ENCODE data around the gene MREG. TPM values are rescaled to one million over a fixed set of nuclear protein-coding genes. Genes with fewer than 3 reads are reported as not detected.

The MREG gene
- total and polyA plus RNA-seq, 2 experiments from 2014 or later = 19.4 to 25.3 TPM

DNA sequence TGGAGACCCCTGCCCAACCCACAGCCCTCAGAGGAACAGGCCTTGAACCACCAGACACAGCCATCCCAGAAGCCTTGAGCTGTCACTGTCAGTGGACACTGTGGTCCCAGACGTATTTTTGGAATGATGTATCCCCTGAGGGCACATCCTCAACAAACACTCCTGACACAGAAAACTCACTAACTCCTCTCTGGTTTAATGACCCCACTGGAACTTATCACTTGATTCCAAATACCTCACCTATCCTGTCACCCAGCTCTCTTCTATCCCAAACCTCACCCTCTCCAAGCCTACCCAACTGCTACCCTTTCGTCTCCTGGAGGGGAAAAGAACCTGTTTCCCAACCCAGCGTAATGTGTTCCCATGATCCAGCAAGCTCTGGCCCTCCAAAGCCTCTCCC, 111.6 kb downstream of the MREG start:
- Histone ChIP-seq H3K4me3 (no peak overlapping the region), H3K4me1 (ENCODE audit: insufficient read depth) (0 out of 2 replicates have a peak, but pooled peaks cover 4% of the 10 kb centered on the region), H3K9me2 (ENCODE audit: insufficient read depth) (peaks cover 13% of the 10 kb centered on the region; the same call in 1 of the 2 replicates), H3K27me3 (ENCODE audit: insufficient read depth) (no peaks in the 10 kb centered on the region), H3K79me2 (replicated peaks; ENCODE audit: insufficient read depth) (no peaks in the 10 kb centered on the region), H3K27ac (ENCODE audit: low read depth) (no peak overlapping the region), H3K36me3 (ENCODE audit: insufficient read depth) (no peaks in the 10 kb centered on the region), H2AFZ (no peak overlapping the region), H4K20me1 (replicated peaks; ENCODE audit: insufficient read depth) (no peaks in the 10 kb centered on the region), H3K4me2 (no peak overlapping the region), H3F3A (replicated peaks; ENCODE audit: low read depth) (no peaks in the 10 kb centered on the region)
- DNase-seq (ENCODE audit: low spot score) = no peak
- no peaks in the 10 kb centered on the region for H3K9me3 Mint-ChIP-seq
- no peak overlapping the region for H3K27ac Mint-ChIP-seq
- no peak for ATAC-seq
- peaks cover 2% of the 10 kb centered on the region for H3K27me3 Mint-ChIP-seq (ENCODE audit: insufficient read depth, low read depth, poor library complexity)
- H3K4me1 Mint-ChIP-seq = peaks cover 4% of the 10 kb centered on the region; the same call in 2 of the 3 replicates
- no peak for TF ChIP-seq ZNF331 (CRISPR knock-in tag; IDR thresholded peaks at IDR 0.05; ENCODE audit: low read depth)
- no peak for TF ChIP-seq REST (IDR thresholded peaks at IDR 0.05; ENCODE audit: unreplicated experiment)
- no peak for TF ChIP-seq CTCF (conservative IDR thresholded peaks at IDR 0.05; ENCODE audit: low read depth in 2 of 2)
- no peak for TF ChIP-seq POLR2AphosphoS5 (IDR thresholded peaks at IDR 0.05; ENCODE audit: low read depth)
- TF ChIP-seq EZH2 (IDR thresholded peaks at IDR 0.05; ENCODE audit: low read depth, unreplicated experiment) = no peak
- no peak for TF ChIP-seq STAT1 (IDR thresholded peaks at IDR 0.05; ENCODE audit: unreplicated experiment)
- TF ChIP-seq, protein P1, sequence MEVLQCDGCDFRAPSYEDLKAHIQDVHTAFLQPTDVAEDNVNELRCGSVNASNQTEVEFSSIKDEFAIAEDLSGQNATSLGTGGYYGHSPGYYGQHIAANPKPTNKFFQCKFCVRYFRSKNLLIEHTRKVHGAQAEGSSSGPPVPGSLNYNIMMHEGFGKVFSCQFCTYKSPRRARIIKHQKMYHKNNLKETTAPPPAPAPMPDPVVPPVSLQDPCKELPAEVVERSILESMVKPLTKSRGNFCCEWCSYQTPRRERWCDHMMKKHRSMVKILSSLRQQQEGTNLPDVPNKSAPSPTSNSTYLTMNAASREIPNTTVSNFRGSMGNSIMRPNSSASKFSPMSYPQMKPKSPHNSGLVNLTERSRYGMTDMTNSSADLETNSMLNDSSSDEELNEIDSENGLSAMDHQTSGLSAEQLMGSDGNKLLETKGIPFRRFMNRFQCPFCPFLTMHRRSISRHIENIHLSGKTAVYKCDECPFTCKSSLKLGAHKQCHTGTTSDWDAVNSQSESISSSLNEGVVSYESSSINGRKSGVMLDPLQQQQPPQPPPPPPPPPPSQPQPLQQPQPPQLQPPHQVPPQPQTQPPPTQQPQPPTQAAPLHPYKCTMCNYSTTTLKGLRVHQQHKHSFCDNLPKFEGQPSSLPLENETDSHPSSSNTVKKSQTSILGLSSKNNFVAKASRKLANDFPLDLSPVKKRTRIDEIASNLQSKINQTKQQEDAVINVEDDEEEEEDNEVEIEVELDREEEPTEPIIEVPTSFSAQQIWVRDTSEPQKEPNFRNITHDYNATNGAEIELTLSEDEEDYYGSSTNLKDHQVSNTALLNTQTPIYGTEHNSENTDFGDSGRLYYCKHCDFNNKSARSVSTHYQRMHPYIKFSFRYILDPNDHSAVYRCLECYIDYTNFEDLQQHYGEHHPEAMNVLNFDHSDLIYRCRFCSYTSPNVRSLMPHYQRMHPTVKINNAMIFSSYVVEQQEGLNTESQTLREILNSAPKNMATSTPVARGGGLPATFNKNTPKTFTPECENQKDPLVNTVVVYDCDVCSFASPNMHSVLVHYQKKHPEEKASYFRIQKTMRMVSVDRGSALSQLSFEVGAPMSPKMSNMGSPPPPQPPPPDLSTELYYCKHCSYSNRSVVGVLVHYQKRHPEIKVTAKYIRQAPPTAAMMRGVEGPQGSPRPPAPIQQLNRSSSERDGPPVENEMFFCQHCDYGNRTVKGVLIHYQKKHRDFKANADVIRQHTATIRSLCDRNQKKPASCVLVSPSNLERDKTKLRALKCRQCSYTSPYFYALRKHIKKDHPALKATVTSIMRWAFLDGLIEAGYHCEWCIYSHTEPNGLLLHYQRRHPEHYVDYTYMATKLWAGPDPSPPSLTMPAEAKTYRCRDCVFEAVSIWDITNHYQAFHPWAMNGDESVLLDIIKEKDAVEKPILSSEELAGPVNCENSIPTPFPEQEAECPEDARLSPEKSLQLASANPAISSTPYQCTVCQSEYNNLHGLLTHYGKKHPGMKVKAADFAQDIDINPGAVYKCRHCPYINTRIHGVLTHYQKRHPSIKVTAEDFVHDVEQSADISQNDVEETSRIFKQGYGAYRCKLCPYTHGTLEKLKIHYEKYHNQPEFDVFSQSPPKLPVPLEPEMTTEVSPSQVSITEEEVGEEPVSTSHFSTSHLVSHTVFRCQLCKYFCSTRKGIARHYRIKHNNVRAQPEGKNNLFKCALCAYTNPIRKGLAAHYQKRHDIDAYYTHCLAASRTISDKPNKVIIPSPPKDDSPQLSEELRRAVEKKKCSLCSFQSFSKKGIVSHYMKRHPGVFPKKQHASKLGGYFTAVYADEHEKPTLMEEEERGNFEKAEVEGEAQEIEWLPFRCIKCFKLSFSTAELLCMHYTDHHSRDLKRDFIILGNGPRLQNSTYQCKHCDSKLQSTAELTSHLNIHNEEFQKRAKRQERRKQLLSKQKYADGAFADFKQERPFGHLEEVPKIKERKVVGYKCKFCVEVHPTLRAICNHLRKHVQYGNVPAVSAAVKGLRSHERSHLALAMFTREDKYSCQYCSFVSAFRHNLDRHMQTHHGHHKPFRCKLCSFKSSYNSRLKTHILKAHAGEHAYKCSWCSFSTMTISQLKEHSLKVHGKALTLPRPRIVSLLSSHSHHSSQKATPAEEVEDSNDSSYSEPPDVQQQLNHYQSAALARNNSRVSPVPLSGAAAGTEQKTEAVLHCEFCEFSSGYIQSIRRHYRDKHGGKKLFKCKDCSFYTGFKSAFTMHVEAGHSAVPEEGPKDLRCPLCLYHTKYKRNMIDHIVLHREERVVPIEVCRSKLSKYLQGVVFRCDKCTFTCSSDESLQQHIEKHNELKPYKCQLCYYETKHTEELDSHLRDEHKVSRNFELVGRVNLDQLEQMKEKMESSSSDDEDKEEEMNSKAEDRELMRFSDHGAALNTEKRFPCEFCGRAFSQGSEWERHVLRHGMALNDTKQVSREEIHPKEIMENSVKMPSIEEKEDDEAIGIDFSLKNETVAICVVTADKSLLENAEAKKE (CRISPR knock-in tag; IDR thresholded peaks at IDR 0.05) = no peak
- TF ChIP-seq CREB1 (CRISPR knock-in tag; IDR thresholded peaks at IDR 0.05; ENCODE audit: low read depth) = no peak
- TF ChIP-seq, protein P2, sequence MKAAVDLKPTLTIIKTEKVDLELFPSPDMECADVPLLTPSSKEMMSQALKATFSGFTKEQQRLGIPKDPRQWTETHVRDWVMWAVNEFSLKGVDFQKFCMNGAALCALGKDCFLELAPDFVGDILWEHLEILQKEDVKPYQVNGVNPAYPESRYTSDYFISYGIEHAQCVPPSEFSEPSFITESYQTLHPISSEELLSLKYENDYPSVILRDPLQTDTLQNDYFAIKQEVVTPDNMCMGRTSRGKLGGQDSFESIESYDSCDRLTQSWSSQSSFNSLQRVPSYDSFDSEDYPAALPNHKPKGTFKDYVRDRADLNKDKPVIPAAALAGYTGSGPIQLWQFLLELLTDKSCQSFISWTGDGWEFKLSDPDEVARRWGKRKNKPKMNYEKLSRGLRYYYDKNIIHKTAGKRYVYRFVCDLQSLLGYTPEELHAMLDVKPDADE (IDR thresholded peaks at IDR 0.05) = no peak
- no peak for TF ChIP-seq ZNF114 (CRISPR knock-in tag; IDR thresholded peaks at IDR 0.05)
- TF ChIP-seq NANOG (IDR thresholded peaks at IDR 0.05; ENCODE audit: borderline replicate concordance) = no peak
- TF ChIP-seq EZH2phosphoT487 (IDR thresholded peaks at IDR 0.05; ENCODE audit: unreplicated experiment) = no peak
- TF ChIP-seq JUNB (IDR thresholded peaks at IDR 0.05; ENCODE audit: unreplicated experiment) = no peak
- no peak overlapping the region for H3K4me3 Mint-ChIP-seq
- H3K36me3 Mint-ChIP-seq (ENCODE audit: low read depth) = no peaks in the 10 kb centered on the region; the same call in 2 of the 3 replicates

All from GM23338 (cell line).